T-helper 2 cell treated with Interferon-gamma antibody and Interleukin-4, amounts not matched to agents 100 ng/mL and 5 ng/mL, for 36 hours (primary cell): ENCODE results near the gene BDH2. TPM values are rescaled to one million over a fixed set of nuclear protein-coding genes. Genes with fewer than 3 reads are reported as not detected.

Experiments
- intact Hi-C: fragments of 100-400 bp; cut with micrococcal nuclease; formaldehyde crosslinking; loops from one replicate; pipeline ENCODE4 v1.15.1; 2023
- total RNA-seq: library from RNA; stranded (reverse); gene quantifications from 2 replicates; pipeline ENCODE4 v1.2.3, GENCODE V29; 2022

BDH2 gene
- total RNA-seq = 15.8 and 15.9 TPM in 2 replicates

DNA sequence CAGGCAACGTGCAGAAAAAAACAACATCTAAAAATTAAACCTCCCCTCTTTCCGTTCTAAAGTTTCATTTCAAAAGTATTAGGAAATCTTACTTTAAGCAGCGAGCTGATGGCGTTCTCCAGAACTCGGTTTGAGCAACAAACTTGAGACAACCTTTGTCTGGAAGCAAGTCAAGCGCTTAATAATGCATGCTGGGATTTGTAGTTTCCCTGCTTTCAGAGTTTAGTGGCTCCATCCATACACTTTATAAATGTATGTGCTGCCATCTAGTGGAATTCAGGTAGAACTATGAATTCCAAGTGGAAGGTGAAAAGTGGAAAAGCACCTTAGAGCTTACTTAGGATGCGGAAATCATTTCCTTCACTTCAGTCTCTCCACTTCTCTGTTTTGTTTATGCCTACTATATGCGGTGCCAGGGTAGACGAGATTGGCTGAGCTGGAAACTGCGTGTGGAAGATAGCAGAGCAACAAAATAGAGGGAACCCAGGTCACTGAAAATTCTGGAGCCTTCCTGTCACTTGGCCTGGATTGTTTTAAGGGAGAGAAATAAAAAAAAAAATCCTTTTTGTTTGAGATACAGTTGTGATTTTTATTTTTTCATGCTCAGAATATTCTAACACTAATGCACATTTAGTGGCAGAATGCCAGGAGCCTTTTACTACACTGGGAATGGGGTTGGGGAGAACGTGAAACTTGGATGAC, at the start of gene BDH2:
Gene BDH2 (minus strand): TSS at position 144 of the 702 bp plus-strand sequence. CDS start 3,580 bp downstream, outside the sequence.
- intact Hi-C loops = loop anchor here (1.0 to 10.0 kb wide), 8 partner anchors 24 to 835 kb away; partner anchors contain the start of genes CISD2, SLC39A8, SLC9B1 and SLC9B2

DNA sequence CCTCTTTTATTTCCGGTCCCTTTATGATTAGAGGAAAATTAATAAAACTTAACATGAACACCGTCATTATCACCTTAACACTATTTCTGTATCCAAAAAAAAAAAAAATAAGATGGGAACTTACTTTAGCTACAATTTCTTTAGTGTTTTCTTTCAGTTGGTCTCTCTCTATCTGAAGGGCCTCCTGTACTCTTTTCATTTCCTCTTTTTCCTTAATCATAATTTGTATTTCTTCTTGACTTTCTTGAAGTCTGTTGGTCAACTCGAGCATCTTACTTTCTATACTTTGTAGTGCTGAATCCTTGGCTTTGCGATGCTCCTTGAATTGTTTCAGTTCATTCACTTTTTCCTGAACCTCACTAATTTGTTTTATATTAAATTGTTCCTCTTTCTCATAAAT, 45.3 kb upstream of the BDH2 start:
- intact Hi-C loops = no loop called here

DNA sequence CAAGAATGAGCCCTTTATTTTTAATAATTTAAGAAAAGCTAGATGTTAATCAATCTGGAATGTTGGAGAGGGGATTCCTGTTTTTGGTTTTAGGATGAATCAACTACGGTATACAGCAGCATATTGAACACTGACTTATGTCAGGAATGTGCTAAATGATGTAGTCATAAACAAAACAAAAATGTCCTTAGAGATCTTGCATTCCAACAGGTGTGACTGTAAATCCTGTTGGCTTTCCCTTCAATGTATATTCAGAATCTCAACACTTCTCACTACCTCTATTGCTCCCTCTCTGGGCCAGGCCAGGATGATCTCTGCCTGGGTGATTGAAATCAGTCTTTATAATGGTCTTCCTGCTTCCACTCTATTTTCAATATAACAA, 37.8 kb upstream of the BDH2 start:
- intact Hi-C loops = no loop called here

DNA sequence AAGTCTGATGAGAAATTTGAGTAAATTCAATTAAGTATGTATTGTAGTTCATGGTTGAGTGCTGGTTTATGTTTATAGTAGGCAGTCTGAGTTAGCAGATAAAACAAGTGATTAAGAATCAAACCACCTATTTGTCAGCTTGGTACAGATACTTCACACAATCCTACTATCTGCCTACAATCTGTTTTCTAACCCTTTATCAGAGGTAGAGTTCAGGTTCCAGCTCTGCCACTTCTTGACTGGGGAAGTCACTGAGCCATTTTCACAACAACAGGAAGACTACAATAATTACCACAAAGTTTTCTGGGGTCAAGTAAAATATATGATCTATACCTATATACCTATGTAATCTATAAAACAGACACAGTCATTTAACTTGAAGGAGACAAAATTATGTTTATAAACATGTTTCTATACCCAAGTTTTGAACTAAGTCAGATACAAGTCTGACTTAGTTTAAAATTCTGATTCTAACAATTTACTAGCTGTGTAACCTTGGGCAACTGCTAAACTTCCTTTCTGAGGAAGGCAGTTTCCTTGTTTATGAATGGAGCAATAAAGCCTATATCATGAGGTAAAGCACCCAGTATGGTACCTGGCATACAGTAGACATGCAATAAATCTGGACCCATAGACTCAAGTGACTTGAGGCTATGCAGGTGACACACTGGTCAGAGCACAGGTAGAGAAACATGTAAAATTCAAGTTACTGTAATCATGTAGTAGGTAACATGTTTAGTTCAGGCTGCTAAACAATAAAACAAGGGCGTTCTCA, 37.2 kb upstream of the BDH2 start:
- intact Hi-C loops = no loop called here

DNA sequence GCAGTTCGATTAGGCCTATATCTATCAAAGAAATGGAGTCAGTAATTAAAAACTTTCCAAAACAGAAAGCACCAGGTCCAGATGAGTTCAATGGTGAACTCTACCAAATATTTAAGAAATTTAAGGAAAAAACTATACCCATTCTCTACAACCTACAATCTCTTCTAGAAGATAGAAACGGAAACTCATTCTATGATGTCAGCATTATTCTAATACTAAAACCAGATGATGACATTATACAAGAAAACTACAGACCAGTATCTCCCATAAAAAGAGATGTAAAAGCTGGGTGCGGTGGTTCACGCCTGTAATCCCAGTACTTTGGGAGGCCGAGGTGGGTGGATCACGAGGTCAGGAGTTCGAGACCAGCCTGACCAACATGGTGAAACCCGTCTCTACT, 29.5 kb upstream of the BDH2 start:
- intact Hi-C loops = loop anchor here (5.0 kb wide), 1 partner anchor 33 kb away; no protein-coding TSS in a partner anchor

DNA sequence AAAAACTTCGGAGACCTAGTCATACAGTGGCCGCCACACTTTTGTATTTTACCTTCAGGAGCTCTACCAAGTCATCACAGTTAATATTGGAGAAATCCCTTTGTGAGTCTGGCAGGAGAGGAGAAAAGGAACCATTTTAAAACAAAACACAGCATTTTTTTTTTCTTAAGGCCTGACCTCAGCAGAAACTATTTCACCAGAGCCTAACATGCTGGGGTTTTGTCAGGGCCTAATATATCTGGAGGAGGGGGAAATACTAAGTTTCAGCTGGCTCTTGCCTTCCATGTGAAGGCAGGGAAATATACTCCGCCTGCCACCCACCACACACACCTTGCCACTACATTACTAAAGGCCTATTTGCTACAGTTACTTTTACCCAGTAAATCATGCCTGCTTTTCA, 26.5 kb upstream of the BDH2 start:
- intact Hi-C loops = loop anchor here (5.0 kb wide), 1 partner anchor 36 kb away; no protein-coding TSS in a partner anchor

DNA sequence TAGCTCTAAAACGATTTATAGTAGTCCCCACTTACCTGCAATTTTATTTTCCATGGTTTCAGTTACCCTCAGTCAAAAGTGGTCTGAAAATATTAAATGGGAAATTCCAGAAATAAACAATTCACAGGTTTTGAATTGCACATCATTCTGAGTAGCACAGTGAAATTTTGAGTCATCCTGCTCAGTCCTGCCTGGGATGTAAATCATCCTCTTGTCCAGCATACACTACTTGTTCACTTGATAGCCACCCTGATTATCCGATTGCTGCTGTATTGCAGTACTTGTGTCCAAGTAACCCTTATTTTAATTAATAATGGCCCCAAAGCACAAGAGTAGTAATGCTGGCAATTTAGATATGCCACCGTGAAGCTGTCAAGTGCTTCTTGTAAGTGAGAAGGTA, 23.5 kb upstream of the BDH2 start:
- intact Hi-C loops = no loop called here

DNA sequence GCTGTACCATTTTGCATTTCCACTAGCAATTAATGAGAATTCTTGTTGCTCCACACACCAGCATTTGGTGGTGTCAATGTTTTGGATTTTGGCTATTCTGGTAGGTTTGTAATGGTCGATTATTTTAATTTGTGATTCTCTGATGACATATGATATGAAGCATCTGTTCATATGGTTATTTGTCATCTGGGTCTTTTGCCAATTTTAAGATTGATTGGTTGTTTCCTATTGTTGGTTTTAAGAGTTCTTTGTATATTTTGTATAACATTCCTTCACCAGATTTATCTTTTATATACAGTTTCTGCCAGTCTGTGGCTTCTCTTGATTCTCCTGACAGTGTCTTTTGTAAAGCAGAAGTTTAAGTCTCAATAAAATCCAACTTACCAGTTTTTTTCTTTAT, 18.5 kb upstream of the BDH2 start:
- intact Hi-C loops = no loop called here

DNA sequence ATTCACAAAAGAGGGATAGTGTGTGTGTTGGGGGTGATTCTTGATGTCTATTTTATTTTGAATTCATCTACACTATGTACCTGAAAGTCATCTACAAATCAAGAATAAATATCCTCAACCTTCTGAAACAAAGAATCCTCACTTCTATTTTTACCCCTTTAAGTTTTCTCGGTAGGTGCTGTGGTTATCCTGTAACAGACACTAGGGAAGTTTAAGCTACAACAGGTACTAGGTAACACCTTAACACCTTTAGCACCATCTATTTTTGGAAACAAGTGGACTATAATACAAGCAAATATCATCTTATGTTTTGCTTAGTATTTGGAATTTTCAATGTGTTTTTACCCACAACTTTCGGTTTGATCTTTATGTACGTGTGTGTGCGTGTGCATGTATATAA, 12.0 kb upstream of the BDH2 start:
- intact Hi-C loops = no loop called here

DNA sequence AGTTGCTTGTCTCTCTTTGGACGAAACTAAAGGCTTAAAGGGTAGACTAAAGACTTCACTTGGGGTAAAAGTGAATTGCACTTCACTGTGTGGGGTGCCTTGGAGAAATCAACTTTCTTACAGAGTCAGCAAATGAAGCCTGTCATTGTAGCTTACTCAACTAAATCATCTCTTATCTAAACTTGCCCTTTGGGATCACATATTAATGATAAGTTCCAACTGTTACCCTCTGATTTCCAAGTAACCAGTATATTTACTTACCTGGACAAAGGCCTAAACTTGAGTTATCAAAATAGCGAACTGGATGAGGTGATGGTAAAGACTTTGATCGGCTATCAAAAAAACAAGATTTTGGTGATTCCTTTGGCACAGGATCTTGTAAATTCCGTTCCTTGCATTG, 8.9 kb upstream of the BDH2 start:
- intact Hi-C loops = no loop called here

DNA sequence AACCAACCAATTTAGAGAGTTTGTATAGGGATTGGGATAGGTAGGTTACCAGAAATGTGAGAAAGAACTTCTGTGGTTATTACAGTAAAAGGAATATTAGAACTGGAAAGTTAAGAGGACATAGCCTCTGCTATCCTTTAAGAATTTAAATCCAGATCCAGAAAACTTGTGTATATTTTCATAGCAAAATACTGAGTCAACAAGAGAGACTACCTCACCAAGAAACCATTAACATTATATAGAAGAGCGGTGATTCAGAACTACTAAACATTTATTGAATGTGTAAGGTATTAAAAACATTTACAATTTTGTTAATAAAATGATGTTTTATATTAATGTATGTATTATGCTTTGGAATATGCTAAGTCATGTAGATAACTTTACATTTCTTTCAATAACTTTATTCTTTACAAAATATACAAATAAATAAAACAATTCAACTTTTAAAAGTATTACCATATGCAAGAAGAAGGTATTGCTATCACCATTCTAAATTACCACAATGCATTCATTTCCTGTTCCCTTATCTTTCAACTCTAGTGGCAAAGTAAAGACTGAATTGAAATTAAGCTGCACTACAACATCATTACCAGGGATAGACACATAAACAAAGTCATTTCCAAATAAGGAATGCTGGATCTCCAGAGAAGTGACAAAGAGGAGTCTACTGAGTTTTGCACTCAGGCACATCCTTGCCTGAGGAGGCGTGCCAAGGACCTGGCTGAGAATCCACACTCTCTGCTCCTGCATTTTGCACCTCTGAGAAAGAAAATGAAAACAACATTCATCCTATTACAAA, 6.1 kb upstream of the BDH2 start:
- intact Hi-C loops = no loop called here

DNA sequence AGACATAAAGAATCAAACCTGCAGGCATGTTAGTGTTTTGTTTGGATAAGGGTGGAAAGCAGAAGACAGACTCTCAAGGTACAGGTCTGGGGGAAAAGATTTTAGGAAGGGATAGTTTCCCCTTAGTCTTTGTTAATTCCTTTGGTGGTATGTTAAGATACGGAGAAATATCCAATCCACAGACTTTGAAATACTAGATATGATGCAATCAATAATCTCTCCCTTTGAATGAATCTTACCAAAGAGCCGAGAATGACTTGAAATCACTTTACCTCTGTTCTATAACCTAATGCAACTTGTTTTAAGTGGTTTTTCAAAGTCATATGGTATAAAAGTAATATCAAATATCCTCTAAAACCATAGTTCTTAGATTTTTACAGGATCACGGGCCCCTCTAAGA, 5.3 kb upstream of the BDH2 start:
- intact Hi-C loops = no loop called here

DNA sequence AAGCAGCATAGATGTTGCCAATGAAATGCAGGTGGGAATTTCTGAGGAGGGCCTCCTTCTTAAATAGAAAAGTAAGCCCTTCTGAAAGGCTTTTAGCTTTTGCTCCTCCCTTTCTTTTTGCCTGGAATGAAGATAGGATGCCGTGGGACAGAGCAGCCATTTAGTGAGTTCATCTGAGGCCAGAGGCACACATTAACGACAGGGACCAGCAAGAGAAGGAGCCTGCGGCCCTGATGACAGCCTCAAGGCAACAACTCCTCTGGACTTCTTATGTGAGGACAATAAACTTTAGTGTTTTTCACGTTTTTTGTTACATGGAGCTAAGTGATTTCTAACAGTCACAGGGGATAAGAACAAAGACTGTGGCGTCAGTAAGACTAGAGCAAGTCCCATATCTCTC, 1.1 kb upstream of the BDH2 start:
- intact Hi-C loops = no loop called here

DNA sequence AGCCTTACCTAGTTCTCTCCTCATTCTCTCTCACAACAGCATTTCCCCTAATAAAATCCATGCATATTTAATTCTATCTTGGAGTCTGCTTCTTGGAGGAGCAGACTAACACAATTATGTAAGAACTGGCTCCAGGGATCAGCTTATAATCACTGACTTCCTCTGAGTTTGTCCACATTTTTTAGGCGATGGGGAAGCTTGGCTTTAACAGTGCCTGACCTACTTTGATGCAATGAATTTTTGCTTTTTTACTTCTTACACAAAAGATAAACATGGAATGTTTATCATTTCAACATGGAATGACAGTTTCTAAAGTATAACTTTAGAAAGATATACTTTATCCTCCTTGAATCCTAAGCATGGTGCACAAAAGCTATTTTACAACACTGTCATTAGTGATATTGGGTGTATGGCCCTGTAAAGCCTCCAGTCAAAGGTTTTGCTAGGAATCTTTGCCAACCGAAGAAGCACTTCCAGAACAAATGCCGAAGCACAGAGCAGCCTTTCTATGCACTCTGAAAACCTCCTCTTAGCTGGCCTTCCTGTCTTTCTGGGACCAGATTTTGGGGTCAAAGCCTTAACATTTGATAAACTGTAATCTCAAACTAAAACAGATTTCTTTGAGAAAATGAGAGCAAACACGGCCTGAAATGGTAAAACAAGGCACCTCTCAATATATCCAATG, 736 bp downstream of the BDH2 start:
- intact Hi-C loops = loop anchor here (1.0 to 10.0 kb wide), 8 partner anchors 23 to 836 kb away; partner anchors contain the start of genes CISD2, SLC39A8, SLC9B1 and SLC9B2

DNA sequence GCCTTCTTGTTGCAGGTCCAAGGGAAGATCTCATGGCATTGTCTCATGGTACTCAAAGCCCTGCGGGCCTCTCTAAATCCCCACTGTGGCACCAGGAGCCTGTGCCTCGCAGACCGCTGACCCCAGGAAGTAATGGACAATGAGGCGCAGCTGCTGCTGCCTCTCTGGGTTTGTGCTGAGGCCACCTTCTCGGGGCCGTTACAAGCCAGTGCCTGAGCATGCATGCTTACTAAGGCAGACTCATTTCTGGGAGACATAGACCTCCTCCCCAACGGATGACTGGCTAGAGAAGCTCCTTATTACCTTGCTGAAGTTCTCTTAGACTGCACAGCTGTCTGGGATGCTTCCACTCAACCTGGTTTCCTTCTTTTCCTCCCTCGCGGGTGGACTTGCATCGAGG, 1.3 kb downstream of the BDH2 start:
- intact Hi-C loops = loop anchor here (2.0 to 10.0 kb wide), 4 partner anchors 52 to 836 kb away; partner anchors contain the start of genes CISD2 and SLC39A8

DNA sequence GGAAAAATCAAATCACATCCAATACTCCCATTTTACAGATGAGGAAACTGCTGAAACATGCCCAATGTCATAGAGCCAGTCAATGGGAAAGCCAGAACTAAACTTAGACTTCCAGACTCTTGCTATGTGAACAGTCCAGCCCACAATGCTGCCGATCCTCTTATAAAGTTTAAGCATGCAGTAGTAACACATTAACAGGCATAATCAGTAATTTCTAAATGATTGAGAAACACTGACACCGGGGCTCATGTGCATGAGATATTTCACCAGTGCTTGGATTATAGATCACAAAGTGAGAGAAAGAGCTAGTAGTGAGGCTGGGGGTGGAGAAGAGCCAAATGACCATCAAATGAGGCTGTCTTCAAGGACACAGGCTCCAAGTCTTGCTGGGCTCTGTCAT, 2.5 kb downstream of the BDH2 start:
- intact Hi-C loops = loop anchor here (10.0 kb wide), 1 partner anchor 838 kb away; no protein-coding TSS in a partner anchor

DNA sequence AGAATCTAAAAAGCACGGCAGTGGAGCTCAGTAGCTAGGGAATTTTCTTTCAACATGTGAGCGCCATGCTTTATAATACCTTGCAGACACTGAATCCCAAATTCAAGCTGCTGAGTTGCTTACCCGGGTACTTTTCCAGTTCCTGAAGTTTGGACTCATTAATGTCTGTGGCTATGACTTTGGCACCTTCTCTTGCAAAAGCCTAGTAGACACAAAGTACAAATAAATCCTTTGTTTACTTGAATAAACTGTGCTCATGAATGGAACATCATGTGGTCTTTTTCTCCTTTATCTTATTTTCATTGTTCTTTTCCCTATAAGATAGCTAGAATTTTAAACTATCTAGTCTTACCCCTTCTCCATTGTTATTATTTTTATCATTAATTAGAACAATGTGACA, 4.6 kb downstream of the BDH2 start:
- intact Hi-C loops = loop anchor here (10.0 kb wide), 1 partner anchor 840 kb away; no protein-coding TSS in a partner anchor

DNA sequence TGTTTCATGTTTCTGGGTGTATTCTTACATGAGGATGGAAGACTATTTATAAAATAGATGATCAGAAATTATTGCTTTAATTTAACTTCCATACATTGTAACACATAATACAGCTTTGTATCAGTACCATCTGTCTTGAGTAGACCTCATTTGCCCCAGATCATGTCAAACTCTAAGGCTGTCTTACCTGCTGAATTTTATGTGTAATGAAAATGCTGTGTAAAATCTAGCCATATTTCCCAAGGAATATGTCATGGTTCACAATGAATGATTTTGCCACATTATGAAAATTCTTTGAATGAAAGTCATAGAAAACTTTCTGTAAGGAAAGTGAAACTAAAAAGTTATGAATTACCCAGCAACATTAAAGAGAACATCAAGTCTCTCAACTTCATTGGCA, 7.4 kb downstream of the BDH2 start:
- intact Hi-C loops = loop anchor here (5.0 to 10.0 kb wide), 3 partner anchors 470 to 843 kb away; no protein-coding TSS in a partner anchor

DNA sequence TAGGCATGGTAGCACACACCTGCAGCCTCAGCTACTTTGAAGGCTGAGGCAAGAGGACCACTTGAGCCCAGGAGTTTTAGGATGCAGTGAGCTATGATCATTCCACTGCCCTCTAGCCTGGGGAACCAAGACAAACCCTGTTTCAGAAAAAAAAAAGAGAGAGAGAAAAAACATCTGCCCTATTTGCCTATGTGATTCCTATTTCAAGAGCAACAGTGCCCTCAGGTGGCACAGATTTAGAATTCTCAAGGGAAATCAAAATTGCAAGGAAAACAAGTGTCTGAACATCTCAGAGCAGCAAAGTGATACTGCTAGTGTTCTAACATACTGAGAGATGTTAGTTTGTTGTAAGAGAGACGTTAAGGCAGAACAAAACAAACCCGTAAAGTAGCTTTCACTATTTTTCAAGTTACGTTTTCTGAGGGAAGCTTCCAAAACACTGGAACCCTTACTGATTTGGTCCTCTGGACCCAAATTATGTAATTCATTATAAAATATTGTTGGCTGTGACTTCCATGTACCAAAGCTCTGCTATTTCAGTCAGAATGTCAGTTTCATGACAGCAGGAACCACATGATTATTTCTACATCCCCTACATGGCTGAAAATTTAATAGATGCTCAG, 7.9 kb downstream of the BDH2 start:
- intact Hi-C loops = loop anchor here (1.0 to 10.0 kb wide), 7 partner anchors 15 to 843 kb away; partner anchors contain the start of genes SLC9B1 and SLC9B2

DNA sequence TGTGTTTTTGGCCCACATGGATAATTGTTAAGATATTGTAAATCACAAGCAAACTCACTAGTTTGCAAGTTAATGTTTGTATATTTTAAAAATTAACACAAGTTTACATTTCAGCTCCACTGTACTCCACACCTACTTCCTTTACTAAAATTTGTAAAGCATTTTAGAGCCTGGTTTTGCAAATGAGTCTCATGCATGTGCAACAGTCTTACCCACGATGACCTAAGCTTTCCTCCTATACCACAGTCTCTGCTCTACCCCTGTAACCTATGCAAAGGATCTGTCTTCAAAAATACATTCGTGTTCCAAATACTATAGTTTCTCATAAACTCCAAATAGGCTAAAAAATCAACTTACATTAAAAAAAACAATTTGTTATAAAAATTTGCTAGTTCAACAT, 10.2 kb downstream of the BDH2 start:
- intact Hi-C loops = no loop called here
